Subcutaneous adipose tissue (tissue), 4 donors: ENCODE data around the gene TMPRSS7. TPM values are rescaled to one million over a fixed set of nuclear protein-coding genes. Genes with fewer than 3 reads are reported as not detected.

Source experiments
- total RNA-seq, 4 donors: library from RNA; depleted of rRNA; stranded (reverse); fragments of >200 nt; gene quantifications; one replicate each; pipeline ENCODE4 v1.1.0, GENCODE V29; 2016
- TF ChIP-seq, protein P1 (sequence below): fragments of 450-650 bp; IDR thresholded peaks from one replicate; pipeline ENCODE4 v1.5.1; 2016; ENCODE audit warnings: low read depth, mild to moderate bottlenecking, control low read depth, antibody characterized with exemption, moderate library complexity

TMPRSS7 gene
- total RNA-seq, 4 donors from 2014 or later = not detected

GRCh38 chr3:112111785-112112402, 77.4 kb downstream of the TMPRSS7 start:
- TF ChIP-seq, protein P1, sequence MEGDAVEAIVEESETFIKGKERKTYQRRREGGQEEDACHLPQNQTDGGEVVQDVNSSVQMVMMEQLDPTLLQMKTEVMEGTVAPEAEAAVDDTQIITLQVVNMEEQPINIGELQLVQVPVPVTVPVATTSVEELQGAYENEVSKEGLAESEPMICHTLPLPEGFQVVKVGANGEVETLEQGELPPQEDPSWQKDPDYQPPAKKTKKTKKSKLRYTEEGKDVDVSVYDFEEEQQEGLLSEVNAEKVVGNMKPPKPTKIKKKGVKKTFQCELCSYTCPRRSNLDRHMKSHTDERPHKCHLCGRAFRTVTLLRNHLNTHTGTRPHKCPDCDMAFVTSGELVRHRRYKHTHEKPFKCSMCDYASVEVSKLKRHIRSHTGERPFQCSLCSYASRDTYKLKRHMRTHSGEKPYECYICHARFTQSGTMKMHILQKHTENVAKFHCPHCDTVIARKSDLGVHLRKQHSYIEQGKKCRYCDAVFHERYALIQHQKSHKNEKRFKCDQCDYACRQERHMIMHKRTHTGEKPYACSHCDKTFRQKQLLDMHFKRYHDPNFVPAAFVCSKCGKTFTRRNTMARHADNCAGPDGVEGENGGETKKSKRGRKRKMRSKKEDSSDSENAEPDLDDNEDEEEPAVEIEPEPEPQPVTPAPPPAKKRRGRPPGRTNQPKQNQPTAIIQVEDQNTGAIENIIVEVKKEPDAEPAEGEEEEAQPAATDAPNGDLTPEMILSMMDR = no peak

- TF ChIP-seq, protein P1 = no peak
Measured at GRCh38 chr3:112114576-112115160, 80.1 kb downstream of the TMPRSS7 start.

DNA sequence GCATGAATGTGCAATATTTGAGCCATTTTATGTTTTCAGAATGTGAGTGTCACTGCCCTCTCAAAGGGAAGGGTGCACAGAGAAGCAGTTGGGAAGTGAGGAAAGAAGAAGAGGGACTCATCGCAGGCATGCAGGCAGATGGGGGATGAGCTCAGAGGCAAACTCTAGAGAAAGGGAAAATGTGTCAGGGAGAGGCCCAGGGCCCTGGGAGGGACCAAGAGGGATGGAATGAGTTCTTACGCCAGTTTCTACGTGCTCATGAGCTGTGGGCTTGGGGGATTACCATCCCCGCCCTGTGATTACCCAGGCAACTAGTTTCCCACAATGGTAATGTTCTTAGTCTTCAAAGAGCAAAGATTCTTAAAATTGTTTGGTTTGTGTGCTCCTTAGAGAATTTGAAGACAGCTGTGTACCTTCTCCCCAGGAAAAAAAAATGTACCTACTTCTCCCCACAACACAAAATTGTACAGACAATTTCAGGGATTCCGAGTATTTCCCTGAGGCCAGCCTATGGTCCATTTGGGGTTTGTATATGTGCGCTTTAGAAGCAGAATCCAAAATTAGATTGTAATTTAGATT, 80.7 kb downstream of the TMPRSS7 start:
- TF ChIP-seq, protein P1 = no peak

GRCh38 chr3:112115806-112116383, 81.4 kb downstream of the TMPRSS7 start:
- TF ChIP-seq, protein P1 = no peak

DNA sequence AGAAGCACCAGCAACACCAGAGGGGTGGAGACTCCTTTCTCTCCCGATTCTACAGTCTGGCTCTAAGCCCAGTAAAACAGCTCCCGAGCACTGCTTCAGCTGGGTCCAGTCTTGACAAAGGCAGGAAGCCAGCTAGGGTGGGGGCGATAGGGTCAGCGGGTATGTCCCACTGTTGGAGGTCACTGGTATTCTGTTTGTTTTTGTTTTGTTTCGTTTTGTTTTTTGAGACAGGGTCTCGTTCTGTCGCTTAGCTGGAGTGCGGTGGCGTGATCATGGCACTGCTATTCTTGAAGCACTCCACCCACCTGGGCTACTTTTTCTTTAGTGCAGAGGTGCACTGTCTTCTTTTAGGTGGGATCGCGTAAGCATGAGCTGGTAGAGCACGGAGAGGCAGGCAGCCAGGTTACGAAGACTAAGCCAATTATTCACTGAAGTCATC, 82.2 kb downstream of the TMPRSS7 start:
- TF ChIP-seq, protein P1 = no peak

GRCh38 chr3:112117415-112117814, 82.9 kb downstream of the TMPRSS7 start:
- TF ChIP-seq, protein P1 = no peak
